ENCODE measurements around the gene LRFN4. TPM values are rescaled to one million over a fixed set of nuclear protein-coding genes. Genes with fewer than 3 reads are reported as not detected.
A peak's percentile ranks its signal among the peaks of the same experiment; 100 is the strongest.

LRFN4 gene
- total and polyA plus RNA-seq, 2 of the 13 experiments (the other 11 are each of a cell fraction or from before 2014, with no cell fraction given), result 1.3 to 6.8 TPM

DNA sequence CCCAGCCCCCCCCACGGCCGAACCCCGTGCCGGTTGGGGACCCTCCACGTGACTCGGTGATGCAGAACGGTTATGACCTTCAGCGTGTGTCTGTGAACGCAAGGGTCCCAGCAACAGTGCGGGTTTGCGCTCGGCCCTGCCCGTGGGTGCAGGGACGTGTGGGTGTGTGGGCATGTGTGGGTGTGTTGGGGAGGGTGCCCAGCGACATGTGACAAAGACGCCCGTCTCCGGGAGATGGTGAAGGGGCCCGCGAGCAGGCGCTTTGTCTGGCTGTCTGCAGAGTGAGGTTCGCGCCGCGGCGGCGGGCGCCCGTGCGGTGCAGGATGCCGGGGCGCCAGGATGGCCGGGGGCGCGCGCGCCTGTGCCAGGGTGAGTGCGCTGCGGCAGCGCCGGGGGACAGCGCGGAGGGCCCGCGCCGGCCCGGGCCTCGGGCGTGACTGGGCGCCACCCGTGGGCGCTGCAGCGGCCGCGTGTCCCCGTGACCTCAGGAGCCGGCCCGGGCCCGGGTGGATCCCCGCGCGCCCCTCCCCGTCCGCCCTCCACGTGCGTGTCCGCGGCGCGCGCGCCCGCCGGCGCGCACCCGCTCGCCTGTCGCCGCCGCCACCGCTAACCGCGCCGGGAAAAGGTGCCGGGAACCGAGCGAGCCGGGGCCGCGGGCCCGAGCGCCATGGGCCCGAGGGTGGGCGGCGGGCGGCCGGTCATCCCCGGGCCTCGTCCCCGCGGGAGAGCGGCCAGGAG, at the start of gene LRFN4 (continued):
- TF ChIP-seq NFE2 (CRISPR knock-in tag; IDR thresholded peaks at IDR 0.05), result no peak
- peak; percentile 29; the same call in 1 of the 2 replicates for TF ChIP-seq SAP130 (CRISPR knock-in tag; IDR thresholded peaks at IDR 0.05; ENCODE audit: low read depth)
- no peak for TF ChIP-seq IKZF4 (CRISPR knock-in tag; IDR thresholded peaks at IDR 0.05; ENCODE audit: borderline replicate concordance, low read depth, not compliant biosample characterization)
- no peak for TF ChIP-seq ZNF317 (CRISPR knock-in tag; IDR thresholded peaks at IDR 0.05)
- no peak for TF ChIP-seq RELA (CRISPR knock-in tag; IDR thresholded peaks at IDR 0.05)
- TF ChIP-seq, protein P1, sequence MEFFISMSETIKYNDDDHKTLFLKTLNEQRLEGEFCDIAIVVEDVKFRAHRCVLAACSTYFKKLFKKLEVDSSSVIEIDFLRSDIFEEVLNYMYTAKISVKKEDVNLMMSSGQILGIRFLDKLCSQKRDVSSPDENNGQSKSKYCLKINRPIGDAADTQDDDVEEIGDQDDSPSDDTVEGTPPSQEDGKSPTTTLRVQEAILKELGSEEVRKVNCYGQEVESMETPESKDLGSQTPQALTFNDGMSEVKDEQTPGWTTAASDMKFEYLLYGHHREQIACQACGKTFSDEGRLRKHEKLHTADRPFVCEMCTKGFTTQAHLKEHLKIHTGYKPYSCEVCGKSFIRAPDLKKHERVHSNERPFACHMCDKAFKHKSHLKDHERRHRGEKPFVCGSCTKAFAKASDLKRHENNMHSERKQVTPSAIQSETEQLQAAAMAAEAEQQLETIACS (CRISPR knock-in tag; IDR thresholded peaks at IDR 0.05), result peak; percentile 59
- no peak for TF ChIP-seq RFX1 (IDR thresholded peaks at IDR 0.05)
- TF ChIP-seq PPARG (CRISPR knock-in tag; conservative IDR thresholded peaks at IDR 0.05), result no peak
- no peak for TF ChIP-seq ZNF761 (CRISPR knock-in tag; conservative IDR thresholded peaks at IDR 0.05)
- TF ChIP-seq ZNF230 (CRISPR knock-in tag; IDR thresholded peaks at IDR 0.05), result no peak
- no peak for TF ChIP-seq CBX5 (CRISPR knock-in tag; IDR thresholded peaks at IDR 0.05; ENCODE audit: borderline replicate concordance)
- peak; percentile 72 for TF ChIP-seq AGO2 (optimal IDR thresholded peaks at IDR 0.05; ENCODE audit: low read depth, low read length)
- TF ChIP-seq, protein P2, sequence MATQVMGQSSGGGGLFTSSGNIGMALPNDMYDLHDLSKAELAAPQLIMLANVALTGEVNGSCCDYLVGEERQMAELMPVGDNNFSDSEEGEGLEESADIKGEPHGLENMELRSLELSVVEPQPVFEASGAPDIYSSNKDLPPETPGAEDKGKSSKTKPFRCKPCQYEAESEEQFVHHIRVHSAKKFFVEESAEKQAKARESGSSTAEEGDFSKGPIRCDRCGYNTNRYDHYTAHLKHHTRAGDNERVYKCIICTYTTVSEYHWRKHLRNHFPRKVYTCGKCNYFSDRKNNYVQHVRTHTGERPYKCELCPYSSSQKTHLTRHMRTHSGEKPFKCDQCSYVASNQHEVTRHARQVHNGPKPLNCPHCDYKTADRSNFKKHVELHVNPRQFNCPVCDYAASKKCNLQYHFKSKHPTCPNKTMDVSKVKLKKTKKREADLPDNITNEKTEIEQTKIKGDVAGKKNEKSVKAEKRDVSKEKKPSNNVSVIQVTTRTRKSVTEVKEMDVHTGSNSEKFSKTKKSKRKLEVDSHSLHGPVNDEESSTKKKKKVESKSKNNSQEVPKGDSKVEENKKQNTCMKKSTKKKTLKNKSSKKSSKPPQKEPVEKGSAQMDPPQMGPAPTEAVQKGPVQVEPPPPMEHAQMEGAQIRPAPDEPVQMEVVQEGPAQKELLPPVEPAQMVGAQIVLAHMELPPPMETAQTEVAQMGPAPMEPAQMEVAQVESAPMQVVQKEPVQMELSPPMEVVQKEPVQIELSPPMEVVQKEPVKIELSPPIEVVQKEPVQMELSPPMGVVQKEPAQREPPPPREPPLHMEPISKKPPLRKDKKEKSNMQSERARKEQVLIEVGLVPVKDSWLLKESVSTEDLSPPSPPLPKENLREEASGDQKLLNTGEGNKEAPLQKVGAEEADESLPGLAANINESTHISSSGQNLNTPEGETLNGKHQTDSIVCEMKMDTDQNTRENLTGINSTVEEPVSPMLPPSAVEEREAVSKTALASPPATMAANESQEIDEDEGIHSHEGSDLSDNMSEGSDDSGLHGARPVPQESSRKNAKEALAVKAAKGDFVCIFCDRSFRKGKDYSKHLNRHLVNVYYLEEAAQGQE (IDR thresholded peaks at IDR 0.05; ENCODE audit: borderline replicate concordance in 1 of 2, low read depth in 1 of 2, low read length in 2 of 2), result no peak
- TF ChIP-seq, protein P3, sequence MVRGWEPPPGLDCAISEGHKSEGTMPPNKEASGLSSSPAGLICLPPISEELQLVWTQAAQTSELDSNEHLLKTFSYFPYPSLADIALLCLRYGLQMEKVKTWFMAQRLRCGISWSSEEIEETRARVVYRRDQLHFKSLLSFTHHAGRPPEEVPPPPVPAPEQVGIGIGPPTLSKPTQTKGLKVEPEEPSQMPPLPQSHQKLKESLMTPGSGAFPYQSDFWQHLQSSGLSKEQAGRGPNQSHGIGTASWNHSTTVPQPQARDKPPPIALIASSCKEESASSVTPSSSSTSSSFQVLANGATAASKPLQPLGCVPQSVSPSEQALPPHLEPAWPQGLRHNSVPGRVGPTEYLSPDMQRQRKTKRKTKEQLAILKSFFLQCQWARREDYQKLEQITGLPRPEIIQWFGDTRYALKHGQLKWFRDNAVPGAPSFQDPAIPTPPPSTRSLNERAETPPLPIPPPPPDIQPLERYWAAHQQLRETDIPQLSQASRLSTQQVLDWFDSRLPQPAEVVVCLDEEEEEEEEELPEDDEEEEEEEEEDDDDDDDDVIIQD (CRISPR knock-in tag; IDR thresholded peaks at IDR 0.05; ENCODE audit: low read depth), result no peak
- peak; percentile 10; the same call in 1 of the 2 replicates for TF ChIP-seq SAFB2 (CRISPR knock-in tag; IDR thresholded peaks at IDR 0.05; ENCODE audit: borderline replicate concordance, low read depth)
- TF ChIP-seq ZNF576 (CRISPR knock-in tag; IDR thresholded peaks at IDR 0.05), result no peak
- TF ChIP-seq, protein P4, sequence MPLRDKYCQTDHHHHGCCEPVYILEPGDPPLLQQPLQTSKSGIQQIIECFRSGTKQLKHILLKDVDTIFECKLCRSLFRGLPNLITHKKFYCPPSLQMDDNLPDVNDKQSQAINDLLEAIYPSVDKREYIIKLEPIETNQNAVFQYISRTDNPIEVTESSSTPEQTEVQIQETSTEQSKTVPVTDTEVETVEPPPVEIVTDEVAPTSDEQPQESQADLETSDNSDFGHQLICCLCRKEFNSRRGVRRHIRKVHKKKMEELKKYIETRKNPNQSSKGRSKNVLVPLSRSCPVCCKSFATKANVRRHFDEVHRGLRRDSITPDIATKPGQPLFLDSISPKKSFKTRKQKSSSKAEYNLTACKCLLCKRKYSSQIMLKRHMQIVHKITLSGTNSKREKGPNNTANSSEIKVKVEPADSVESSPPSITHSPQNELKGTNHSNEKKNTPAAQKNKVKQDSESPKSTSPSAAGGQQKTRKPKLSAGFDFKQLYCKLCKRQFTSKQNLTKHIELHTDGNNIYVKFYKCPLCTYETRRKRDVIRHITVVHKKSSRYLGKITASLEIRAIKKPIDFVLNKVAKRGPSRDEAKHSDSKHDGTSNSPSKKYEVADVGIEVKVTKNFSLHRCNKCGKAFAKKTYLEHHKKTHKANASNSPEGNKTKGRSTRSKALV (CRISPR knock-in tag; IDR thresholded peaks at IDR 0.05), result peak; percentile 22; the same call in 1 of the 2 replicates
- no peak for TF ChIP-seq ZNF10 (CRISPR knock-in tag; IDR thresholded peaks at IDR 0.05; ENCODE audit: borderline replicate concordance, low read depth)
- TF ChIP-seq ZNF275 (CRISPR knock-in tag; IDR thresholded peaks at IDR 0.05; ENCODE audit: borderline replicate concordance), result no peak
